NT2/D1 (cell line): ENCODE results near the gene TAAR9.
"Not testable (repeated sequence)": the region's sequence is repeated elsewhere in the genome, so short reads cannot be mapped to it uniquely, and the experiment has no call there.

Source experiments
- DNase-seq: peaks from one replicate; pipeline ENCODE4 v3.0.0-alpha.2; 2011; ENCODE audit warnings: low read depth, low spot score
- H3K27me3 ChIP-seq: 2 replicates; pipeline ENCODE4 v1.6.0; 2011; ENCODE audit warnings: mild to moderate bottlenecking; ENCODE audit not compliant: insufficient read length, insufficient read depth
- H3K36me3 ChIP-seq: 2 replicates; pipeline ENCODE4 v1.6.1; 2011; ENCODE audit warnings: mild to moderate bottlenecking, low read length, mixed read lengths; ENCODE audit not compliant: insufficient read depth, insufficient read length
- H3K4me1 ChIP-seq: 2 replicates; pipeline ENCODE4 v1.5.1; 2011; ENCODE audit not compliant: insufficient read depth, insufficient read length
- H3K4me3 ChIP-seq: 2 replicates; pipeline ENCODE4 v1.5.1; 2011; ENCODE audit warnings: low read depth; ENCODE audit not compliant: insufficient read length
- H3K9ac ChIP-seq: 2 replicates; pipeline ENCODE4 v1.6.0; 2011; ENCODE audit warnings: low read depth; ENCODE audit not compliant: insufficient read length
- H3K9me3 ChIP-seq: 2 replicates; pipeline ENCODE4 v1.5.1; 2011; ENCODE audit warnings: mild to moderate bottlenecking, low read length; ENCODE audit not compliant: insufficient read depth
- SUZ12 ChIP-seq: IDR thresholded peaks from 2 replicates; pipeline ENCODE4 v1.6.1; 2011; ENCODE audit not compliant: insufficient read length, insufficient read depth; ENCODE audit errors: extremely low read depth
- YY1 ChIP-seq: IDR thresholded peaks from 2 replicates; pipeline ENCODE4 v1.6.1; 2011; ENCODE audit not compliant: insufficient read length, insufficient read depth
- ZNF274 ChIP-seq: IDR thresholded peaks from 2 replicates; pipeline ENCODE4 v1.6.1; 2011; ENCODE audit warnings: mild to moderate bottlenecking, low read depth, low read length

Gene TAAR9

GRCh38 chr6:132544826-132545225 is 6.7 kb downstream of the TAAR9 start:
- Histone ChIP-seq H3K4me3 (no peak overlapping the region), H3K27me3 (no peaks in the 10 kb centered on the region), H3K36me3 (no peaks in the 10 kb centered on the region), H3K4me1 (no peaks in the 10 kb centered on the region), H3K9ac (no peak overlapping the region), H3K9me3 (no peaks in the 10 kb centered on the region)
- DNase-seq, result no peak
- TF ChIP-seq YY1 (no peak), SUZ12 (no peak), ZNF274 (no peak)

- H3K4me1 ChIP-seq, result peaks cover 6% of the 10 kb centered on the region
- no peaks in the 10 kb centered on the region for H3K9me3 ChIP-seq
- DNase-seq, result peak; percentile 13
- no peak overlapping the region for H3K9ac ChIP-seq
- TF ChIP-seq YY1 (no peak), SUZ12 (no peak), ZNF274 (no peak)
- H3K36me3 ChIP-seq, result no peaks in the 10 kb centered on the region
- no peaks in the 10 kb centered on the region for H3K27me3 ChIP-seq
- no peak overlapping the region for H3K4me3 ChIP-seq
Measured at GRCh38 chr6:132548746-132549463, 10.8 kb downstream of the TAAR9 start.

GRCh38 chr6:132551214-132551613 is 13.1 kb downstream of the TAAR9 start:
- TF ChIP-seq ZNF274 (no peak), YY1 (no peak), SUZ12 (no peak)
- no peaks in the 10 kb centered on the region for H3K27me3 ChIP-seq
- no peak overlapping the region for H3K9ac ChIP-seq
- H3K9me3 ChIP-seq, result no peaks in the 10 kb centered on the region
- H3K36me3 ChIP-seq, result no peaks in the 10 kb centered on the region
- peaks cover 6% of the 10 kb centered on the region for H3K4me1 ChIP-seq
- DNase-seq, result no peak
- H3K4me3 ChIP-seq, result no peak overlapping the region

- no peak for DNase-seq
- Histone ChIP-seq H3K9ac (no peak within 1 kb of the TSS), H3K4me3 (no peak within 1 kb of the TSS), H3K9me3 (no peaks in the 10 kb centered on the region), H3K27me3 (no peaks in the 10 kb centered on the region), H3K4me1 (peaks cover 6% of the 10 kb centered on the region), H3K36me3 (no peaks in the 10 kb centered on the region)
- TF ChIP-seq ZNF274 (no peak), YY1 (no peak), SUZ12 (no peak)
Measured at GRCh38 chr6:132552372-132552771, 14.3 kb downstream of the TAAR9 start, which contains the start of gene TAAR8. TAAR8 (plus strand) TSS chr6:132552672; CDS start chr6:132552693, 21 bp downstream.

- DNase-seq, H3K27me3 ChIP-seq, H3K9me3 ChIP-seq, H3K9ac ChIP-seq, H3K36me3 ChIP-seq, H3K4me3 ChIP-seq, H3K4me1 ChIP-seq: not testable (repeated sequence)
Measured at GRCh38 chr6:132560087-132560486, 22.0 kb downstream of the TAAR9 start.

- H3K27me3 ChIP-seq, result no peaks in the 10 kb centered on the region
- DNase-seq, result no peak
Measured at GRCh38 chr6:132566404-132566803, 28.3 kb downstream of the TAAR9 start.

GRCh38 chr6:132567566-132567965 is 29.5 kb downstream of the TAAR9 start:
- DNase-seq, result no peak
- Histone ChIP-seq H3K9ac (no peak overlapping the region), H3K27me3 (no peaks in the 10 kb centered on the region), H3K4me3 (no peak overlapping the region), H3K4me1 (no peaks in the 10 kb centered on the region), H3K9me3 (no peaks in the 10 kb centered on the region), H3K36me3 (no peaks in the 10 kb centered on the region)
- no peak for TF ChIP-seq YY1
- TF ChIP-seq ZNF274, result no peak
- TF ChIP-seq SUZ12, result no peak

More at GRCh38 chr6:132566404-132566803, 28.3 kb downstream of the TAAR9 start:
- Histone ChIP-seq H3K4me1 (no peaks in the 10 kb centered on the region), H3K9ac (no peak overlapping the region), H3K9me3 (no peaks in the 10 kb centered on the region), H3K4me3 (no peak overlapping the region), H3K36me3 (no peaks in the 10 kb centered on the region)
- TF ChIP-seq ZNF274 (no peak), SUZ12 (no peak), YY1 (no peak)
